IPS DF 19.7 (cell line): ENCODE results near the gene IL1RAPL1.
"Not testable (repeated sequence)": the region's sequence is repeated elsewhere in the genome, so short reads cannot be mapped to it uniquely, and the experiment has no call there.

Experiments used
- DNase-seq: peaks from one replicate; pipeline ENCODE4 v3.0.0-alpha.2; 2013; ENCODE audit warnings: low read depth, low spot score

IL1RAPL1 gene

DNA sequence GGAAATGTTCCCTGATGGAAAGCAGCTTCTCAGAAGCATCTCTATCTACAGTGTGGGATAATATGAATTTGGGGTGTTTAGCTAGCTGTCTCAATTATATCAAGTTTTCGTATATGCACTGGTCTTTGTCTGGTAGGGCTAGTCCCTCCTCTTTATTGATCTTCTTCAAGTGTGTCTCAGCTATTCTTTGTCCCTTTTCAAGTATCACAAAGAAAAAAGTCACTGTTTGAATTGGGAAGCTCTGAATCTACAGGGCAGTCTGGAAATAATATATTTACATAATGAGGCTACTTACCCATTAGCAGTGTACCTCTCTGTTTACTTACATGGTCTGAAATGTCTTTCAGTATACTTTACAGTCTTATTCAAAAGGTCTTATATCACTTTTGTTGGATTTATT is 526.0 kb downstream of the IL1RAPL1 start:
- DNase-seq: no peak

DNA sequence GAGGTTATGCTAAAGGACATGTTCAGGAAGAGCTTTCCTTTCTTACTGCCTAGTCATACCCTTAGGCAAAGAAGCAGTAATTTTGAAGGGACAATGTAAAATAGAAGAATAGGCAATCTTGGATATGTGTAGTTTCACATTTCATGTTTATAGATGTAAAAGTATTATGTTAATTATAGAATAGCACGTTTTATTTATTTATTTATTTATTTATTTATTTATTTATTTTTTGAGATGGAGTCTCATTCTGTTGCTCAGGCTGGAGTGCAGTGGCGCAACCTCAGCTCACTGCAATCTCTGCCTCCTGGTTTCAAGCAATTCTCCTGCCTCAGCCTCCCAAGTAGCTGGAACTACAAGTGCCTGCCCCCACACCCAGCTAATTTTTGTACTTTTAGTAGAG is 535.6 kb downstream of the IL1RAPL1 start:
- DNase-seq: not testable (repeated sequence)

DNA sequence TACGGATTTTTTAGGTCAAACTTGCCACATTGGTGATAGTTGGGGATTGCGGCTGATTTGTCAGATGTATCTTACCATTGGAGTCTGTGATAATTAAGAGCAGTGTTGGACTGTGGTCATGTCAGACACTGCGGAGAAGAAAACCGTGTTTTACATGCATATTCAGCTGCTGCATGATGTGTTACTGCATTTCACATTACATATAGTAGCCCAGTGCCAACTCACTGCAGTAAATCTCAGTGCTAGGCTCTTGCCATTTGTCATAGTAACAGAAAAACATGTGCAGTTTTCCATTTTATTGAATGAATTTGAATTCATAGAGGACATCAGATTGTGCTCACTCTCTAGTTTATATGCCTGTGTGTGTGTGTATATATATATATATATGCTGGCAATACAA is 543.7 kb downstream of the IL1RAPL1 start:
- no peak for DNase-seq

DNA sequence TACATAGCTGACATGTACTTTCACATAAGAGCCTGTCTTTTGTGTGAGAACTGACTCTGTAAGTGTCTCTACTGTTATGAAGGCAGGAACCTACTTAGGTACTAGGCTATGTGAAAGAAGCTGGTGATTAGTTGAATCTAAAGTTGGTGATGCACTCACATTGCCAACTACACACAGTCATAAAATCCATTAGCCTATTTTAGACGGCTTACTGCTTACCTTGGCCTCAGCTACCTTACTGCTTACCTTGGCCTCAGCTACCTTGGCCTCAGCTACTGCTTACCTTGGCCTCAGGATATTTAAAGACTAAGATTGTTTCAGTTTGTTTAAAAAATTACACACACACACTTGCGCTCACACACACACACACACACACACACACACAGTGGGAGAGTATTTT is 549.7 kb downstream of the IL1RAPL1 start:
- DNase-seq: no peak

DNA sequence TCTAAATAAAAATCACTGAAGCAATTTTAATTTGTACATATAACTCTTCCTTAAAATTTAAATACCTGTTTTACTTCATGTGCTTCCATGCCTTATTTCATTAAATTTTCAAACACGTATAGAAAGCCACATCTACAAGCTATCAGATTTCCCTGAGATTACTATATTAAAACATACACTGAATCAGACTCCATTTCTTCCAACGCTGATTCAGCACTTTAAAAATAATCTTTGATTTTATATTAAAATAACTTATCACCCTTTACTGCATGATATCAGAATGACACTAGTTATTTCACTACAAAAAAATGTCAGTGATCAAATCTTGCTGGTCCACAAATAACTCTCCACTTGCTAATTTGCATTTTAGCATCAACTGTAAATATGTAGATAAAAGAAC is 550.8 kb downstream of the IL1RAPL1 start:
- no peak for DNase-seq

DNA sequence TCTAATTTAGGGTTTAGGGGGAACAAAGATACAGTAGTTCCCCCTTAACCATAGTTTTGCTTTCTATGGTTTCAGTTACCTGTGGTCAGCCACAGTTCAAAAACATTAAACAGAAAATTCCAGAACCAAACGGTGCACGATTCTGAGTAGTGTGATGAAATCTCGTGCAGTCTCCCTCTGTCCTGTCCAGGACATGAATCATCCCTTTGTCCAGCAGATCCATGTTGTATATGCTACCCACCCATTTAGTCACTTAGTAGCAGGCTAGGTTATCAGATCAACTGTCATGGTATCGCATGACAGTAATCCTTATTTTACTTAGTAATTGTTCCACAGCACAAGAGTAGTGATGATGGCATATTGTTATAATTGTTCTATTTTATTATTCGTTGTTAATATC is 556.1 kb downstream of the IL1RAPL1 start:
- no peak for DNase-seq

DNA sequence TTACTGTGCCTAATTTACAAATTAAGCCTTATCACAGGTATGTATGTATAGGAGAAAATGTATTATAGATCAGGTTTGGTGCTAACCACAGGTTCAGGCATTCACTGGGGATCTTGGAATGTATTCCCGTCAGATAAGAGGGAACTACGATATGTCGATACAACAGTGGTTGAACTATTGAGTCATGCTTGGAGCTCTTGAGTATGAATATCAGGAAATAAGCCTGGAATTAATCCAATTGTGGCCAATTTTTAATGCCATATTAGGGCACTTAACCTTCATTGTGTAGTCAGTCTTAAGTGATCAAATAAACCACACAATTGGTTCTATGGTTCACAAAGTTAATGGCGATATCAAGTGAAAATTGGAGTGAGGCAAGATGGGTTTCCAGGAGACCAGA is 556.5 kb downstream of the IL1RAPL1 start:
- no peak for DNase-seq

DNA sequence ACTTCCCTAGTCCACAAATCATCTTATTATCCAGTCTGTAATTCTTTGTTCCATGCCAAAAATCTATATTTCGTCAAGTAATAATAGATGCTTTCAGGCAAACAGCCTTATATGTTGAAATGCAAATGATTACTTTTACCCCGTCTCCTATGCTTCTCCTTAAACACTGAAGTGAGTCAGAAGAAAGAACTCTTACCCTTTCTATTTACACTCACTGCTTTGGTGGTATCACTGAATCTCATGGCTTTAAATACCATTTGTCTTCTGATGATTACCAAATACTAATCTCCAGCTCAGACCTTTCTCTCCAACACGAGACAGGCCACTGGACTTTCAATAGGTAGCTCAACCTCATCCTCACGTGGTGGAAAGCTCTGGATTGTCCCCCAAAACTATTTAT is 558.1 kb downstream of the IL1RAPL1 start:
- DNase-seq: no peak

DNA sequence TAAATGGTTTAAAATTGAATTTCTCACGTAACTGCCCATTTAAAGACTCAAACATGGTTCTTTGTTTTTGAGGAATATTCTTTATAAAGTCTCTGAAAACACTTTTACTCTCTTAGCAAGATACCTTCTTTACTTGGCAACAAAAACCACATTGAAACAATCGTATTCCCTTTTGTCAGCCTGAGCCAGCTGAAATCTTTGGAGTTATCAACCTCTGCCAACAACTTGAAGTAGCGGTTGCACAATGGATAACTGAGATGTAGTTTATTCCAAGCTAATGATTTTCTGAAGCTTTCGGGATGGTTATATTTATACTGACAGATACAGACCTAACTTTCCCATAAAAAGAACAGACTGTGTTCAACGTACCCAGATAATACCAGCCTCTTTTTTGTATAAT is 561.3 kb downstream of the IL1RAPL1 start:
- DNase-seq: no peak

DNA sequence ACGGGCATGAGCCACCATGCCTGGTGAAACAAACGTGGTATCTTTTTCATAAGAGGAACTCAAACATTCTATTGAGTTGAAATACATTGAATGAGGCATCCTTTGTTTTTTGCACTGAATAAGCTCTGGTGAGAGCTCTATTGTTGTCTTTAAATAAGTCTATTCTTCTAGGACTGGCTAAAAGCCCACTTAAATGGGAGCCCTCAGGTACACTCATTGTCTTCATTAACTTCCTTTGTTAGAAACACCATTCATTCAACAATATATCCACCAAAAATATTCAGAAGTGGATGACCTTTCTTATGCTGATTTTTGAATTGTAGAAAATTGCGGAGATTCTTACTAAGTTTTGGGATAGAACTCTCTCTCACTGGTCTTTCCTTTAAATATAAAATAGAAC is 568.0 kb downstream of the IL1RAPL1 start:
- no peak for DNase-seq

DNA sequence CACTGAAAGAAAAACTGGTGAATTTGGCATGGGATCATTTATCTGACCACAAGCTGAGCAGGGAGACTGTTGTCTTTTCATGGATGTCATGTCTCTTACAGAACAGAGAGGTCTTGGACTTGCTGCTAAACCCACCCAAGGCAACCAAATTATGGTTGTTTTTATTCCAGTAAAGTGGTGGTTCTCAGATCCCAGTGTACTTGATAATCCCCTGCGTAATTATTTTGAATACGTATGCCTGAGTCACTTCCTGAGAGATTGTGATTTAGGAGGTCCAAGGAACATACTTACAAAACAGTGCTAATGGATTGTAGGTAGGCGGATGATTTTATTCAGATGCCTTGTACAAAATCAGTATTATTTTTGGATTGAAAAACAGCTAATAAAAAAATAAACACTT is 585.6 kb downstream of the IL1RAPL1 start:
- DNase-seq: no peak

DNA sequence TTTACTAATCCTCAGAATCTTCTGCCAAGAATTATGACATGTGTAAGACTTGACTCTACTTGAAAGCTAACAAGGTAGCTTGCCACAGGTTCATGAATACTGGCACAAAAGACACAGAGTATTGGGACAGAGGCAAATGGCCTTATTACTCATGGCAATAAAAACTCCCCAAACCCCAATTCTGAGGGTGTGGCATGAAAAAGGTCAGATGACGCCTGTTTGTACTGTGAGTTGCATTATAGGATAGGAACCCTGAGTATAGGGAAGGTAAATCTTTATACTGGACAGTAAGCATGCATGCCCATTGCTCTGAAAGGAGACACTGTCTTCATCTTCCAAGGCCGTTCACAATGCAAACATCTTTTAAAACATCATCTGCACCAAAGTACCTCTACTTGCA is 600.0 kb downstream of the IL1RAPL1 start:
- no peak for DNase-seq

DNA sequence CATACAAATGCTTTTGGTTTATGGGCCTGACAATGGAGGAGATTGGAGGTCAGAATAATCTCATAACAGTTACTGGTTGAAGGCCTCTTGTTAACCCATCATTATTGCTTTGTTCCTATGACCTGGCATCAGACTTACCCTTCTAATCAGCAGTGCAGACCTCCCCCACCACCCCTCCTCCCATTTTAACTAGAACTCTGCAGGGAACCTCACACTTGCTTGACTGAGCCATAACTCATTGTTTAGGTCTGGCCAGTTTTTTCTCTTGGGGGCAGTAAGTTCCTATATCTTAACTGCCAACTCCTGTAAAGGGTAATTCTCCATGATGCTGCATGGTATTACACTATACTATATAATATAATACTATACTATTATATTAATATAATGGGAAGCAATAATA is 609.3 kb downstream of the IL1RAPL1 start:
- no peak for DNase-seq

DNA sequence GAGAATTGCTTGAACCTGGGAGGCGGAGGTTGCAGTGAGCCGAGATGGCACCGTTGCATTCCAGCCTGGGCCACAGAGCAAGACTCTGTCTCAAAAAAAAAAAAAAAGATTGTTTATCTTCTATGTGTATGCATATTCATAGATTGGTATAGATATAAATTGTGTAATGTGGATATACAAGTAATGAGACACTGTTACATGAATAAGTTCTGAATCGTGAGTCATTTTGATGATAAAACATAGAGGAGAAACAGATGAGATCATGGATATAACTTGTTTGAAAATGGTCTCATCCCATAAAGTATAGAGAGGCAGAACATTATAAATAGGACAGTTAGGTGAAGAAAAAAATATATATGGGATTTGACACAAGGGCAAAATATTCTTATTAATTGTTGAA is 628.0 kb downstream of the IL1RAPL1 start:
- no peak for DNase-seq

DNA sequence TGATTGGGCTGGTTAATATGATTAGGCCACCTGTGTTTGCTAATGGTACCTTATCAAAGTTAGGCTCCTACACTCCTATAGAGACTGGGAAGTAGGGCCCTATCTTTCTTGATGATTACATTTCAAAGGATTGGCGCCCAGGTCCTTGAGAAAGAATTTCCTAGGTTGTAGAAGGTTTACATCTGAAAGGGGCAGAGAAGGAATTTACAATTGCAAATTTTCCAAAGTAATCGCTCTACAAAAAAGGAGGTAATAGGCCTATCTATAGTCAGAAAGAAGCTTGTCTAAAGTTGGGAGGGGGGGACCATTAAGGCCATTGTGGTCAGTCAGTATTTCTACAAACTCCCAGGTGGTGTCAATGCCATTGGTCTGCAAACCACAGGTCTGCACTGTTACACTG is 638.4 kb downstream of the IL1RAPL1 start:
- peak; percentile 57 for DNase-seq

DNA sequence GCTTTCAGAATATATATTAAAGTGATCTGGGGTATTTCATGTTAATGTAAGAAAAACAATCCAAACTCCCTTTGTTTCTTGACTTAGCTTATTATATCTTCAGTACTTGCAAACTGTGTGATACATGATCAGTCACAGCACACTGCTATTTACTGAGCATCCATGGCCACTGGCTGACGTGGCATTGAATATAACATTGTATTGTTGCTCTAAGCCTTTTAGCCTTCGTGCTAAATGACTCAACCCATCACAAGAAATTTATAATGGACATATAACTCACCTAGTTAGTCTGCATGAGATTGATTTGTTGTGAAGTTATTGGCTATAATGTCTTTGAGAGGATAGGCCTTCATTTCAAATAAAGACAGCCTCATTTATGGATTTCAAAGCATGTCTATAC is 642.6 kb downstream of the IL1RAPL1 start:
- DNase-seq: no peak

DNA sequence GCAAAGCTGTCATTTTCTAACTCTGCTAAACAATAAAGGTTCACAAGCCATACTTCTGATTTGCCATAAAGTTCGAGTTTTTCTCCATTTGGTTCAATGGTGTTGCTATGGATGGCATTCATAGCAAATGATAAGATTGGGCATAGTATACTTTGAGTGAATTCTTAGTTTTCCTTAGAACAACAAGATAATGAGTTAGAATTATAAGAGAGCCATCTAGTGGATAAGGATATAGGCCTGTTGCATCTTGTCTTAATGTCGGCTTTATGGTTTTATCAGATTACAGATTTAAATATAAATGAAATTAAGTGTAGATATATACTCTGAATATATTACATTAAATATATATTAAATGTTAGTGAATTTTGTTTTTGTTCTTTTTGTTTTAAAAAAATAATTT is 644.6 kb downstream of the IL1RAPL1 start:
- DNase-seq: no peak

DNA sequence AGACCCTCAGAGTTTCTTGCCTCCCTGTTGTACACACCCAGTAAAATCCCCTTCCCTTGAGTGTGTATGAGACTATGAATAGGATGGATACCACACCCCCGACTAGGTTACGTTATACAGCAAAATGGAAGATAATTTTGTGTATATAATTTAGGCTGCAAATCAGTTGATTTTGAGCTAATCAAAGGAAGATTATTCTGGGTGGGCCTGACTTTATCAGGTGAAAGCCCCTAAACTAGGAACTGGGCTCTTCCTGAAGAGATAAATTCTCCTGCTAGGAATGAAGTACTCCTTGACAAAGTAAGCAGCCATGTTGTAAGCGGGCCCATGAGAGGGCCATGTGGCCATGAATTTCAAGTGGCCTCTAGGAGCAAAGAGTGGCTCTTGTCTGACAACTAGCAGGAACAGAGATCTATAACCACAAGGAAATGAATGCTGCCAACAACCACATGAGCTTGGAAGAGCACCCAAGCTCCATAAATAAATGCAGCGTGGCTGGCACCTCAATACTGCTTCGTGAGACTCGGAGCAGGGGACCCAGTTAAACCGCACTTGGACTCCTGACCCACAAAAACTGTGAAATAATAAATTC is 646.4 kb downstream of the IL1RAPL1 start:
- no peak for DNase-seq

DNA sequence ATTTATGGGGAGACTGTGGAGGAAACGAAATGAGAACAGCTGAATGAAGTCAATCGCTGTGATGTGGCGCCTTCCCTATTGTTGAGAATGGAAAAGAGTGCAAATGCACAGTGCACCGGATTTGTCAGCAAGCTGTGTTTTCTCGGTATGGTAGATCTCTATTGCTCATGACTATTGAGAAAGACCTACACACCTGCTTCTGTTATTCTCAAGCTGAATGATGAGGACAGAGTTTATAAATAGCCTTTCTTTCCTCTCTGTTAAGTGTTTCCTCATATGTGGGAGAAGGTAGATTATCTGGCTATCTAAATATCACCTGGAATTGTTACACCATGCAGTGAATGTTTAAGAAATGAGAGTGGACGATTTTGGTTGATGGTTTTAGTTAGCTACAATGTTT is 650.7 kb downstream of the IL1RAPL1 start:
- DNase-seq: no peak

DNA sequence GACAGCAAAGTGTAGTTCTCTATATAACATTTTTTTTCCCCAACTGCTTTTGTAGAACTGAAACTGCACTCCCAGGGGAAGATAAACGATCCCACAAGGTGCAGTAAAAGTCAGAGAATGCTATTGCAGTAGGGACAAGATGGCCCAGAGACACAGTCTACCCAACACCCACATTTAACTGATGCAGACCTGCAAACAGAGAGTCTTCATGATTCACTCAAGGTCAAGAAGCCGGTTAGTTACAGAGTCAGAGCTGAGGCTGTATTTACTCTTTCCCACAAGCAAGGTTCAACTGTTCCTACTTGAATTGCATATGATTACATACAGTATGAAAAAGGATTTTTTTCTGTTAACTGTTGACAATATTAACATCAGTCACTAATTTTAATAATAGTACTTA is 654.6 kb downstream of the IL1RAPL1 start:
- DNase-seq: no peak

DNA sequence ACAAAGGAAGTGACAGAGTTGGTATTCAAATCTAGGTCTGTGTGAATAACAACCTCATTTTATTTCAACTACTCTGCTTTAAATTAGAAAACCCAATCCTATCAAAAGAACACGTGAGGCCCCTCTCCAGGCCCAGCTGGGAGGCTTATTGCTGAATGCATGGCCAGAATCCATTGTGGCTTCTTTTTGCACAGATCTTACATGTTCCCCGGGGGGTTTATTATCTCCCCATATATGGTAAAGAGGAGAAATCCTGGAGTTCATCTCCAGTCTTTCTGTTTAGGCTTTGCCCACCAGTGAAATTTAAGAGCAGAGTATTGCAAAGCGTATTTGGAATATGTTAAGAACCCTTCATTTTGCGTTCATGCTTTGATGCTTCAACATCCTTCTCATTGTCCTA is 655.6 kb downstream of the IL1RAPL1 start:
- no peak for DNase-seq

DNA sequence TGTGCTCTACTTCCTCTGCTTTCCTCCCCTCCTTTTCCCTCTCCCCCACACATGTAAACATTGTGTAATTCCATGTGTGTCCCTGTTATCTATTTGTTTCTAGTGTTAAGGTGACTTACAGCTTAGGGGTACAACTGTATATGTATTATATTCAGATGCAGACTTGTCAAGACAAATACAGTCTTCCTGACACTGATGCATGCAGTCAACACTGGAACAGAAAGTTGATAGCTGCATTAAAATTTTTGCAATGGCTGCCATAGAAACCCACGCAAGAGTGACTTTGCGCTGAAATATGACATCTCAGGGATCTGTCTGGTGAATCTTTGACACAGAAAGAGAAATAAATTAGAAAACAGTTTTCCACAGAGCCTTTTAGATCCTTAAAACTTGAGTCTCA is 656.7 kb downstream of the IL1RAPL1 start:
- DNase-seq: no peak

DNA sequence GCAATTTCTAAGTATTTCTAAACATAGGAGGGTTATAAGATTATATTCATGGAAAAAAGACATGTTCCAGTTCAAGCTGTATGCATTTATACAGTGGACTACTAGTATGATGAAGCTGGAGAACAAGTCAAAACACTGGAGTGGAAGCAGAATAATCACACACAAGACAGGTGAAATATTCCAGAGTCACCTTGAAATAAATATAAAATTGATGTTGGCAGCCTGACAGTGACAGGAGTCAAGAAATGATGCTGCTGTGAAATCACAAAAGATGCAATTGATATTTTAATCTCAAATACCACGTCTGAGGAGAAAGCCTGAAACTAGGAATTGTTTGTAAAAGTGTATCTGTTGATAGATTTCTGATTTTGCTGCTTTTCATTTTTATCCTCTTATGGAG is 667.3 kb downstream of the IL1RAPL1 start:
- no peak for DNase-seq

DNA sequence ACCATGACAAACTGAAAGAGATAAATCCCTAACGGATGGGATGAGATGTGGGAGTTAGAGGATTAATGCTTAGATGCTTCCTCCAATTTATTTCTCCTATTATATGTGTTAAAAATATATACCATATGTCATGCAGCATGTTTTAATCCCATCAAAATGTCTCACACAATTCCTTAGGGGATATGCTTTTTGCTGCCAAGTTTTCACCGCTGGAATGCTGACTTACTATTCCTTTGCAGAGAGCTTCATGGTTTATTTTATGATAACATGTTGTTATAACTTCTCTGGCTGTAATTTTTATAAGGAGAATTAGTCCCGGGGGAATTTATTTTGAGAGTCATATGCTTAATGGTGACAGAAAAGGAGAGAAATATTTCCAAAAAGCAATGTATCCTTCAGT is 670.3 kb downstream of the IL1RAPL1 start:
- DNase-seq: no peak

DNA sequence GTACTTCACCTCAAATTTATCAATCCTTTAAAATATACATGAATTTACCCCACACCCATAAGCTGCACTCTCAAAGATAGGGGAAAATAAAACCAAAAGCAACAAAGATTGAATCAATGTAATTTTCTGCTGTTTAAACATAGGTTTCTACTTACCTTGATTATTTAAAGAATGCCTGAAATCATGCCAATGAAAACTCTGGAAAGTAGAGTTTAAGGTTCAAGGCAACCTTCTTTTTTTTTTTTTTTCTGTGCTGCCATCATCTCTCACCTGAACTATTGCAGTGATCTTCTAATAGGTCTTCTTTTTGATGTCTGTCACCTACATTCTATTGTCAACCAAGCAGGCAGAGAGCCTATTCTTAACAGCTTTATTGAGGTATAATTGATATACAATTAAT is 682.1 kb downstream of the IL1RAPL1 start:
- no peak for DNase-seq
